Lower leg skin (tissue), 3 donors: Measurements from ENCODE around the gene EGLN2.

Source experiments
- POLR2A ChIP-seq, 2 donors: fragments of 450-650 bp; IDR thresholded peaks; one replicate each; pipeline ENCODE4 v1.6.1; 2016 to 2017; ENCODE audit warnings: antibody characterized with exemption in 2 of 2, mild to moderate bottlenecking in 1 of 2, moderate library complexity in 1 of 2
- TF ChIP-seq, protein P1 (sequence below), 3 donors: fragments of 450-650 bp; IDR thresholded peaks; one replicate each; pipeline ENCODE4 v1.5.1; 2016; ENCODE audit warnings: antibody characterized with exemption in 3 of 3, mild to moderate bottlenecking in 3 of 3, moderate library complexity in 2 of 3

DNA sequence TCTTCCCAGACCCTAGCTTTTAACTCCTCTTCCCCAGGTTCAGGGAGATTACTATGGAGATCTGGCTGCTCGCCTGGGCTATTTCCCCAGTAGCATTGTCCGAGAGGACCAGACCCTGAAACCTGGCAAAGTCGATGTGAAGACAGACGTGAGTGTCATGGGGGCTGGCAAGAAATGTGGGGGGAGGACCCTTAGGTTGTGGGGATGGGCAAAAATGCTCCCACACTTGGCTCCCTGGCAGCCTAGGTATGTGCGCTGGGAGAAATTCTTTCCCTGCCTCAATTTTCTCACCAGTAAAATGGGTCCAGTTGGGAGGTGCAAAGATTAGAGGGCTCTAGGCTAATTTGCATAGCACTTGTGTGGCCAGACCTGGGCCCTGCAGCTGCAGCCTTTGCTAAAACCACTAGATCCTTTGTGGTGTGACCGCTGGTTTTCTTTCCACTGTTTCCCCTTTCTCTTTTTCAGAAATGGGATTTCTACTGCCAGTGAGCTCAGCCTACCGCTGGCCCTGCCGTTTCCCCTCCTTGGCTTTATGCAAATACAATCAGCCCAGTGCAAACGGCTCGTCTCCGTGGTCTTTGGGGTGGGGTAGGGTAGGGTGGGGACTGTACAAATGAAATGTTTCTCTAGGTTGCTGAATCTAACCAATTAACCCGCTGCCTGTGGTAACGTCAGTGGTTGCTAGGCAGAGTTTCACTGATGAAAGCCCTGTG lies 21.9 kb upstream of the EGLN2 start:
- TF ChIP-seq, protein P1, sequence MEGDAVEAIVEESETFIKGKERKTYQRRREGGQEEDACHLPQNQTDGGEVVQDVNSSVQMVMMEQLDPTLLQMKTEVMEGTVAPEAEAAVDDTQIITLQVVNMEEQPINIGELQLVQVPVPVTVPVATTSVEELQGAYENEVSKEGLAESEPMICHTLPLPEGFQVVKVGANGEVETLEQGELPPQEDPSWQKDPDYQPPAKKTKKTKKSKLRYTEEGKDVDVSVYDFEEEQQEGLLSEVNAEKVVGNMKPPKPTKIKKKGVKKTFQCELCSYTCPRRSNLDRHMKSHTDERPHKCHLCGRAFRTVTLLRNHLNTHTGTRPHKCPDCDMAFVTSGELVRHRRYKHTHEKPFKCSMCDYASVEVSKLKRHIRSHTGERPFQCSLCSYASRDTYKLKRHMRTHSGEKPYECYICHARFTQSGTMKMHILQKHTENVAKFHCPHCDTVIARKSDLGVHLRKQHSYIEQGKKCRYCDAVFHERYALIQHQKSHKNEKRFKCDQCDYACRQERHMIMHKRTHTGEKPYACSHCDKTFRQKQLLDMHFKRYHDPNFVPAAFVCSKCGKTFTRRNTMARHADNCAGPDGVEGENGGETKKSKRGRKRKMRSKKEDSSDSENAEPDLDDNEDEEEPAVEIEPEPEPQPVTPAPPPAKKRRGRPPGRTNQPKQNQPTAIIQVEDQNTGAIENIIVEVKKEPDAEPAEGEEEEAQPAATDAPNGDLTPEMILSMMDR (IDR thresholded peaks at IDR 0.05): no peak
- no peak for TF ChIP-seq POLR2A (IDR thresholded peaks at IDR 0.05)
